ENCODE results near the gene TMPRSS12.
"Not testable (repeated sequence)": the region's sequence is repeated elsewhere in the genome, so short reads cannot be mapped to it uniquely, and the experiment has no call there.

Gene TMPRSS12

DNA sequence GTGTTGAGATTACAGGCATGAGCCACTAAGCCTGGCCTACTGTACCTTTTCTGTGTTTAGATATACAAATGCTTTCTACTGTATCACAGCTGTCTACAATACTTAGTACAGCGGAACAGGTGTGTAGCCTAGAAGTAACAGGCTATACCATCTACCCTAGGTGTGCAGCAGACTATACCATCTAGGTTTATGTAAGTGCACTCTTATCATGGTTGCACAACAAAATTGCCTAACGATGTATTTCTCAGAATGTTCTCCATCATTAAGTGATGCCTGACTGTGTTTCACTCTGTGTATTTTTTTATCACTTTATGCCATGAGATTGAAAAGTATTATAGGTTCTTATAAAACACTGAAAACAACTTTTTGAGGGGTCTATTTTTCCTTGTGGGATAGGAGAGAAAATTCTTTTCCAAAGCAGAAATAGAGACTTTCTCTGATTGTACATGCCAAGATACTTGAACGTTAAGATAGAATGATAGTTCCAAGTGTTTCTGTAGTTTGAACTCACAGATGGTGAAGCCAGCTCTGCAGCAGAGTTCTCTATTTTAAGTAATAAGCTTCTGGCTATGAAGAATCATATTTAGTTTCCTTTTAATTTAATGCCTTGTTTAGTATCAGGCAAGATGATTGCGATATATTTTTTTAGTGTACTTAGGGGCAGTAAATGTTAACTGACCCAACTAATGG lies 17.0 kb downstream of the TMPRSS12 start:
- DNase-seq, result no peak

DNA sequence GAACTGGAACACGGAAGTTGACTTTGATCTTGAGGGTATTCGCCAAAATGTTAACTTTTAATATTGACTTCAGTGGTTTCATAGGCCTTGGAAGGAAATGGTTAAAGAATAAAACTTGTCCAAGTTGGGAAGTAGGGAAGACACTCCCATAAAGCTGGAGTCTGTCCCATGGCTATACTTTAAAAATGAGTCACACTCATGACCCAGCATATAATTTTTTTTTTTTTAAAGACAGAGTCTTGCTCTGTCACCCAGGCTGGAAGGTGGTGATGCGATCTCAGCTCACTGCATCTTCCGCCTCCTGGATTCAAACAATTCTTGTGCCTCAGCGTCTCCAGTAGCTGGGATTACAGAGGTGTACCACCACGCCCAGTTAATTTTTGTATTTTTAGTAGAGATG lies 19.6 kb downstream of the TMPRSS12 start:
- DNase-seq, result no peak

DNA sequence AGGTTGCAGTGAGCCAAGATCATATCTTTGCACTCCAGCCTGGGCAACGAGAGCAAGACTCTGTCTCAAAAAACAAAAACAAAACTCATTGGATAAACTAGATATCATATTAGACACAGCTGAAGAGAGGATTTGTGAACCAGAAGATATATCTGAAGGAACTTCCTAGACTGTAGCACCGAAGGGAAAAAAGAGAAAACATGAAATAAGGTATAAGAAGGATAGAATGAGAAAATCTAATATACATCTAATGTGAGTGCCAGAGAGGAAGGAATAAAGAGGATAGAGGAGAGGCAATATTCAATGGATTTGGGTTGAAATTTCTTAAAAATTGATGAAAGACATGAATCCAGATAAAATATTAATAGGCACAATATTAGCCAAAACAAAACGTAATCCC lies 22.5 kb downstream of the TMPRSS12 start:
- no peak for DNase-seq

DNA sequence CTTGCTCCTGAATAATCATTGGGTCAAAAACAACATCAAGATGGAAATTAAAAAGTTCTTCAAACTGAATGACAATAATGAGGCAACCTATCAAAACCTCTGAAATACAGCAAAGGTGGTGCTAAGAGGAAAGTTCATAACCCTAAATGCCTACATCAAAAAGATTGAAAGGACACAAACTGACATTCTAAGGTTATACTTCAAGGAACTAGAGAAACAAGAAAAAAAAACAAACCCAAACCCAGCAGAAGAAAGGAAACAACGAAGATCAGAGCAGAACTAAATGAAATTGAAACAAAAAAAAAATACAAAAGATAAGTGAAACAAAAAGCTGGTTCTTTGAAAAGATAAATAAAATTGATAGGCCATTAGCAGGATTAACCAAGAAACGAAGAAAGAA lies 26.2 kb downstream of the TMPRSS12 start:
- DNase-seq, result not testable (repeated sequence)

DNA sequence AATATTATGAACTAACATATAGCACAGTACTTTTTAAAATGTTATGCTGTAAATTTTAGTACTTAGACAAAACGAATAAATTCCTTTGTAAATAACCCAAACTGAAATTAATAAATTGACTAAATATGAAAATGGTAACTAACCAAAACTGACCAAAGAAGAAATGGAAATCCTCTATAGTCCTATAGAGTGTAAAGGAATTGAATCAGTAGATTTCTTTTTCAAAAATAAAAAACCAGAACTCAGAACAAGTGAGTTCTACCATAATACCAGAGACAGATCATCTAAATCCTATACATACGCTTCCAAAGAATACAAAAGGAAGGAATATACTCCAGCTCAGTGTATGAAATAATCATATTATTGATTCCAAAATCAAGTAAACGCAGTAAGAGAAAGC lies 39.8 kb downstream of the TMPRSS12 start:
- no peak for DNase-seq

DNA sequence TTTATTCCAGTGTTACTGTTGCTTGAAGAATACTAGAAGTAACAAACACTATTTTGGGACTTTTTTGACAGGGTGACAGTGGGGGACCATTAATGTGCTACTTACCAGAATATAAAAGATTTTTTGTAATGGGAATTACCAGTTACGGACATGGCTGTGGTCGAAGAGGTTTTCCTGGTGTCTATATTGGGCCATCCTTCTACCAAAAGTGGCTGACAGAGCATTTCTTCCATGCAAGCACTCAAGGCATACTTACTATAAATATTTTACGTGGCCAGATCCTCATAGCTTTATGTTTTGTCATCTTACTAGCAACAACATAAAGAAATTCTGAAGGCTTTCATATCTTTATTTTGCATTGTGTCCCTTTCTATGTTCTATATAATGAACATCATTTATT lies 44.5 kb downstream of the TMPRSS12 start:
- no peak for DNase-seq

DNA sequence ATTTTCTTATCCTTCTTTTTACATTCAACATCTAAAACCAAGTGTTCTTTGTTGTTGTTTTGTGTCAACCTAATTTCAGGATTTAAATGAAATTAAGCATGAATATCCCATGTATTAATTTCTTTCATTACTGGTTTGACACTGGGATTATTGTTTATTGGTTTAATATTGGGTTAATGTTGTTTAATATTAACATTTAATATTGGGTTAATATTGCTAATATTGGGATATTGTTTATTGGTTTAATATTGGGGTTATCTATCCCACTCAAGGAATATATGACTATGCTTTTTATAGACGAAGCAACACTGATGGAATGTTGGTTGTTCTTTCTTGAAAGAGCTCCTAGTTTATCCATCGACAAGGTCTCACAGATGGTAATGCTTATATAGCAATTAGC lies 45.9 kb downstream of the TMPRSS12 start:
- no peak for DNase-seq

DNA sequence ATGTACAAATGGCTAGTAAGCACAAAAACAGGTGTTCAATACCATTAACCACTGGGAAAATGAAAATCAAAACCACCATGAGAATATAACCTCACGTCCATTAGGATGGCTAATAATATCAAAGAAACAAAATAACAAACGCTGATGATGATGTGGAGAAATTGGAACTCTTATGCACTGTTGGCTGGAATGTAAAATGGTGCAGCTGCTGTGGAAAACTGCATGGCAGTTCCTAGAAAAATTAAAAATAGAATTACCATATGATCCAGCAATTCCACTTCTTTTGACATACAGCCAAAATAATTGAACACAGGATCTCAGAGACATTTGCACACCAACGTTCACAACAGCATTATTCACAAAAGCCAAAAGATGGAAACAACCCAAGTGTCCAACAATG lies 51.5 kb downstream of the TMPRSS12 start:
- no peak for DNase-seq

DNA sequence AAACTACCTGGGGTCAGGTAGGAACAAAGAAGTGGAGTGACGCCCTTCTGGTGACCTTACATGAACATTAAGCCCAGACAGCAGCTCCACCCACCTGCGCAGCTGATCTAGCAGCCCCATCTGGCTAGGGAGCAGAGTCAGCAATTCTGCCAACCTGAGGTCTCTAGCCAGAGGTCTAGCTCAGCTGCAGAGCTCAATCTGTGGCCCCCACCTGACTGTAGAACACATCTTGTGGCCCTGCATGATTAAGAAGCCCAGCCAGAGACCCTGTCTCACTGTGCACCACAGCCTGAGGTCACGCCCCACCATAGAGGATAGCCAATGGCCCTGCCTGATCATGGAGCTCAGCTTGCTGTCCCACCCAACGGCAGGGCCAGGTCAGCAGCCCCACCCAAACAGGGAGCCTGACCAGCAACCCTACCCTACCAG lies 59.0 kb downstream of the TMPRSS12 start:
- DNase-seq, result no peak

DNA sequence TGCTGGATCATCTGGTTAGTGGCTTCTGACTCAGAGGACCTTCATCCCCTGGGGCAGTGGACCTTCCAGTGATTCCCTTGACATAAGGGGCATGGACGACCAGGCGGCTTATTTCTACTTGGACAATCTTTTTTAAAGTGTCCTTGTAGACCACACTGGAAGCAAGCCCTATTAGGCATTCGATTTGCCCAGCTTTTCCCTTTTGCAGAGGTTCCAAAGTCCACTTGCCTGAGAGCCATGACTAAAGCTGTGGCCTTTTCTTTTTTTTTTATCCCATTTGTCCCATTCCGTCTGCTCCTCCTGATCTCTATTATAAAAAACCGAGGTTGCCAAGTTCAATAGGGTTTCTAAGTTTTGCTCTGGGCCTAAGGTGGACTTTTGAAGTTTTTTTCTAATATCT lies 65.8 kb downstream of the TMPRSS12 start:
- DNase-seq, result not testable (repeated sequence)

DNA sequence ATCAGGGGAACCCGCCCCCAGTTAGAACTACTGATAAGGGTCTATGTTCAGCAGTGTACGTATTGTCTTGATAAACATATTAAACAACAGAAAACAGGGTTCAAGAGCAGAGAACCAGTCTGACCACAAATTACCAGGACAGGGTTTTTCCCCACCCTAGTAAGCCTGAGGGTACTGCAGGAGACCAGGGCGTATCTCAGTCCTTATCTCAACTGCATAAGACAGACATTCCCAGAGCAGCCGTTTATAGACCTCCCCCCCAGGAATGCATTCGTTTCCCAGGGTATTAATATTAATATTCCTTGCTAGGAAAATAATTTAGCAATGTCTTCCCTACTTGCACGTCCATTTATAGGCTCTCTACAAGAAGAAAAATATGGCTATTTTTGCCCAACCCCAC lies 69.6 kb downstream of the TMPRSS12 start:
- DNase-seq, result not testable (repeated sequence)

DNA sequence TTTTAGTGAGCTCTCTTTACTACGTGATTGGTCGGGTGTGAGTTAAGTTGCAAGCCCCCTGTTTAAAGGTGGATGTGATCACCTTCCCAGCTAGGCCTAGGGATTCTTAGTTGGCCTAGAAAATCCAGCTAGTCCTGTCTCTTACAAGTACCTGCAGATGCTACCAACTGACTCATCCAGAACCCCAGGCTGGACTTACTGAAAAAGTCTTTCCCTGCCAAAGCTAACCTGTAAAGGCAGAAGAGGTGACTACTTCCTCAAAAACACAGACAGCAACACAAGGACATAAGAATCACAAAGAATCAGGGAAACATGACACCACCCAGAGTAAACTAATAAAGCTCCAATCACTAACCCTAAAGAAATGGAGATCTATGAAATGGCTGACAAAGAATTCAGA lies 70.5 kb downstream of the TMPRSS12 start:
- DNase-seq, result no peak

DNA sequence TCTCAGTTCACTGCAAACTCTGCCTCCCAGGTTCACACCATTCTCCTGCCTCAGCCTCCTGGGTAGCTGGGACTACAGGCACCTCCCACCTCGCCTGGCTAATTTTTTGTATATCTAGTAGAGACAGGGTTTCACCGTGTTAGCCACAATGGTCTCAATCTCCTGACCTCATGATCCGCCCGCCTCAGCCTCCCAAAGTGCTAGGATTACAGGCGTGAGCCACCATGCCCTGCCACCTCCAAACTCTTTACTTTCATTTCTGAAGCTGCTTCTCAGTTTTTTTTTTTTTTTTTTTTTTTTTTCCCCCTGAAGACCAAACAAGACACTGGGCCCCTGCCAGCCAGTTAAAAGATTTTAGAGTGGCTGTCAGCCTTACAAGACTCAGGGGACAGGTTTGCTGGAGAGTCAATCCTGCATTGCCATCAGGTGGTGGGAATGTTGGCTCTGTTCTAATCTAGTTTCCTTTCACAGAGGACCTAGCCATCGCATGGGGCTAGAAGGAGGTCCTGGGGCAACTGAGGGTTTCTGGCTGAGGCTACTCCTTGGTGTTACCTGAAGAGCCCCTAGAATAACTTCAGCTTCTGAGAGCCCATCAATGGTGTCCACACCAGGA lies 72.3 kb downstream of the TMPRSS12 start:
- DNase-seq, result no peak

DNA sequence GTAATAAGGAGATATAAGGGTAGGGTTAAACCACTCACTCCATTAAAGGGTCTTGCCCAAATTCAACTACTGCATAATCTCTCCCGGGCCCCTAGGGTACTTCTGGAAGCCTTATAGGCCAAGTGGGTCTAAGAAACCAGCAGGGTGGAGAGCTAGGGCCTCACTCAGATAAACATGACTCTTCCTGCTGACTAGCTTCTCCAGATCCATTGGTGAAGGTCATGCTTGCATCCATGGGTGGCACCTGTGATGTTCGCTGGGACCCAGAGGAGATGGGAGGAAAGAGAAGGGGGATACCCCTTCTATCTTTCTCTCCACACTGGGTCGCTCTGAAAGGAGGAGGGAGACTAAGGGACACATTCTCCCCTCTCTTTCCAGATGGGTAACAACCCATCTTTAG lies 73.6 kb downstream of the TMPRSS12 start:
- no peak for DNase-seq

DNA sequence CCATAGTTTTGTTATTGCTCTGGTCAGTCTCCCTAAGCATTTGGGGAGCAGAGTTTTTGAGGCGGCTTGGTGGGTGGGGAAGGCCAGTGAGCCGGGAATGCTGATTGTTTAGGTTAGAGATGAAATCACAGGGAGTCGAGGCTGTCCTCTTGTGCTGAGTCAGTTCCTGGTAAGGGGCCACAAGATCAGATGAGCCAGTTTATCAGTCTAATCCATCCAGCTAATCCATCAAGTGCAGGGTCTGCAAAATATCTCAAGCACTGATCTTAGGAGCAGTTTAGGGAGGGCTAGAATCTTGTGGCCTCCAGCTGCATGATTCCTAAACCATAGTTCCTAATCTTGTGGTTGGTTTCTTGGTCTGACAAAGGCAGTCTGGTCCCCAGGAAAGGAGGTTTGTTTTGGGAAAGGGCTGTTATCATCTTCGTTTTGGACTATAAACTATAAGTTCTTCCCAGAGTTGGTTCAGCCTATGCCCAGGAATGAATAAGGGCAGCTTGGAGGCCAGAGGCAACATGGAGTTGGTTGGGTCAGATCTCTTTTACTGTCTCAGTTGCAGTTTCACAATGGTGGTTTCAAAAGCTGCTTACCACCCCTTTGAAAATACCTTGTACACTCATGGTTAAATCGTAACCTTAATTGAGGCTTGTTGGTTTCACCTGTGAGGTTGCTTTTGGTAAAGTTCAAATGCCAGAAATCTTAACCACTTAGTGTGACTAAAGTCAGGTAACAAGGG lies 76.0 kb downstream of the TMPRSS12 start:
- DNase-seq, result no peak

DNA sequence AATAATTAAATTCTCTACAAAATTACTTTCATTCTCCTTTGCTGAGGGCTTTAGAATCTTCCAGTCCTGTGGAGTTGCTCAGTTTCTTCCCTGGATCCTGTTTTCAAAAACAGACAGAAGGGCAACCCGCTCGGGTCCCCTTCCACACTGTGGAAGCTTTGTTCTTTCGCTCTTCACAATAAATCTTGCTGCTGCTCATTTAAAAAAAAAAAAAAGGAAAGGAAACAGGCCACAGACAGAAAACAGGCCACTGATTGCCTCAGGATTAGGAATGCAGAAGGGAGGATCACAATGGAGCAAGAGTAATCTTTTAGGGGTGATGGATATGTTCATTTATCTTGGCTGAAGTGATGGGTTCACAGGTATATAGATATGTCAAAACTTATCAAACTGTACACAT lies 80.1 kb downstream of the TMPRSS12 start:
- no peak for DNase-seq

DNA sequence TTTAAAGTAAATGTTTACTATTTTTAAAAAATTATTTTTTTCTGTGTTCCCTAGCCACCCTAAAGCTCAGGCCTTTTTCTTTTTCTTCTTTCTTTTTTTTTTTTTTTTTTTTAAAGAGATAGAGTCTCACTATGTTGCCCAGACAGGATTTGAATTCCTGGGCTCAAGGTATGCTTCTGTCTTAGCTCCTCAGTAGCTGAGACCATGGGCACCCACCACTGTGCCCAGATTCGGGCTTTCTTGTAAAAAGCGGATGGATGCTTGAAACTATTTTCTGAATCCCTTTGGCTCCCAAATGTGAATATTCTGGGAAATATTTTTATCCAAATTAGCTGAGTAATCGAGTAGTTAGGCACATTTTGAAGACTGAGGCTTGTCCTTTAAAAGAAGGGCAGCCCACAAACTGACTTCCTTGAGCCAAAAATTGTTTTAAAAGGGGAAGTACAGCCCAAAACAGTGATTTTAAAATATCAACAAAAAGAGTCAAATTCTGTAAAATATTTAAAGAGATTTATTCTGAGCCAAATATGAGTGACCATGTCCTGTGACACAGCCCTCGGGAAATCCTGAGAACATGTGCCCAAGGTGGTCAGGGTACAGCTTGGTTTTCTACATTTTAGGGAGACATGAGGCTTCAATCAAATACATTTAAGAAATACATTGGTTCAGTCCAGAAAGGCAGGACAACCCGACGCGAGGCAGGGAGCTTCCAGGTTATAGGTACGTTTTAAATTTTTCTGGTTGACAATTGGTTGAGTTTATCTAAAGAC lies 80.8 kb downstream of the TMPRSS12 start:
- DNase-seq, result no peak

DNA sequence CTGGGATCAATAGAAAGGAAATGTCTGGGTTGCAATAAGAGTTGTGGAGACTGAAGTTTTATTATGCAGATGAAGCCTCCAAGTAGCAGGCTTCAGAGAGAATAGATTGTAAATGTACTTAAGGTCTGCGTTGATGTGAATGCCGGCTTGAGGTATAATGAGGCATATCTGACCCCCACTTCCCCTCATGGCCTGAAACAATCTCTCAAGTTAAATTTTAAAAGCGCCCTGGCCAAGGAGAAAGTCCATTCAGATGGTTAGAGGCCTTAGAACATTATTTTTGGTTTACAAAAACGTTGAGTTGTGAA lies 81.4 kb downstream of the TMPRSS12 start:
- DNase-seq, result peak; percentile 29

DNA sequence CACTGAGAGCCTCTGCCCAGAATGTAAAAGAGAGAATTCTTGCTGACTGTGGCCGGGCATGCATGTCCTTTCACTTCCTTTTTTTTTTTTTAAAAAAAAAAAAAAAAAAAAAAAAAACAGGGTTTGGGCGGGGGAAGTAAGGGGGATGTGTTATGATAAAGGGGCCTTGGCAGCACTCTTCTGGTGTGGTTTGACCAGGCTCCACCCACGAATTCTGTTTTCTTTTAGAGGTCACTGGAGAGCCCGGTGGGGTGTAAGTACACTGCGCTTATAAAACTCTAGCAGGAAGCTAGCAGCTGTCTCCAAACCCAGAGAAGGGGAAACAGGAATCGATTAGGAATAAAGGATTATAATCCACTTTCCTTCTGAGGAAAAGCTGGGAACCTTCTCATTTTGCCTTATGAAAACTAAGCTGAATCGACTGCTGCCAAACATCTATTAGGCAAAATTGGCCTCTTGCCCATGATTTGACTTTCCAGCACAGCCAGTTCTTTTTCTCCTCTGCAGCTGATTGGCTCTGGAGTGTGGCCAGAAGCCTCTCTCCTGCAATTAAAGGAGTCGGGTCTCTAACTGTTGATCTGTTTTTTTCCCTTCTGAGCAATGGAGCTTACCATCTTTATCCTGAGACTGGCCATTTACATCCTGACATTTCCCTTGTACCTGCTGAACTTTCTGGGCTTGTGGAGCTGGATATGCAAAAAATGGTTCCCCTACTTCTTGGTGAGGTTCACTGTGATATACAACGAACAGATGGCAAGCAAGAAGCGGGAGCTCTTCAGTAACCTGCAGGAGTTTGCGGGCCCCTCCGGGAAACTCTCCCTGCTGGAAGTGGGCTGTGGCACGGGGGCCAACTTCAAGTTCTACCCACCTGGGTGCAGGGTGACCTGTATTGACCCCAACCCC lies 82.0 kb downstream of the TMPRSS12 start:
- peak; percentile 93 for DNase-seq

DNA sequence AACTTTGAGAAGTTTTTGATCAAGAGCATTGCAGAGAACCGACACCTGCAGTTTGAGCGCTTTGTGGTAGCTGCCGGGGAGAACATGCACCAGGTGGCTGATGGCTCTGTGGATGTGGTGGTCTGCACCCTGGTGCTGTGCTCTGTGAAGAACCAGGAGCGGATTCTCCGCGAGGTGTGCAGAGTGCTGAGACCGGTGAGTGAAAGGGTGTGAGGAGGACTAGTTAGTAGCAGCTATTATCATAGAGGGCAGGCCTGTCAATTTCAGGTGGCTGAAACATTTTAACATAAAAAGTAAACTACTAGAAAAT lies 82.6 kb downstream of the TMPRSS12 start:
- DNase-seq, result peak; percentile 44

DNA sequence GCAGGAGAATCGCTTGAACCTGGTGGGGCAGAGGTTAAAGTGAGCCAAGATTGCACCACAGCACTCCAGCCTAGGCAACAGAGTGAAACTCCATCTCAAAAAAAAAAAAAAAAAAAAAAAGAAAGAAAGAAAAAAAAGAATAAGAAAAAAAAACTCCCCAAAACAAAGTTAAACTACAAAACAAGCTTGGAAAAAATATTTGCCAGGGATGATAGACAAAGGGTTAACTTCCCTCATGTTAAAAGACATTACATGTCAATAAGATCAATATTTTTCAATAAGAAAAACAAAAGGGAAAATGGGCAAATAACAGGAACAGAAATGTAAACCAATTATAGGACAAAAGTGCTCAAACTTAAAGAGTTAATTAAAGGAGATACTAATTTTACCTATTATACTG lies 83.2 kb downstream of the TMPRSS12 start:
- DNase-seq, result no peak

DNA sequence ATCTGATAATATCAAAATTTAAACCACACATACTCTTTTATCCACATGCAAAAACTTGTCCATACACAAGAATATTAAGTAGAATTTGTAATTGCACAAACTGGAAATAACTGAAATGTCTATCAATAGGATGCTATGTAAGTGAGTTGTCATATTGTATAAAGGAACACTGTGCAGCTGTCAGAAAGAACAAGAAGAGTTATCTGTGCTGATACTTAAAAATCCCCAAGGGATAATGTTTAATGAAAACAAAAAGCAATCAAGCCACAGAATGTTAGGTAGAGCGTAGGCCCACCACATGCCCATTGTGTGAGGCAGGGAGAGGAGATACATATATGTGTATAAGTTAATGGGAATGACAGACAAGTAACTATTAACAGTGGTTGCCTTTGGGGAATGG lies 83.7 kb downstream of the TMPRSS12 start:
- DNase-seq, result no peak

DNA sequence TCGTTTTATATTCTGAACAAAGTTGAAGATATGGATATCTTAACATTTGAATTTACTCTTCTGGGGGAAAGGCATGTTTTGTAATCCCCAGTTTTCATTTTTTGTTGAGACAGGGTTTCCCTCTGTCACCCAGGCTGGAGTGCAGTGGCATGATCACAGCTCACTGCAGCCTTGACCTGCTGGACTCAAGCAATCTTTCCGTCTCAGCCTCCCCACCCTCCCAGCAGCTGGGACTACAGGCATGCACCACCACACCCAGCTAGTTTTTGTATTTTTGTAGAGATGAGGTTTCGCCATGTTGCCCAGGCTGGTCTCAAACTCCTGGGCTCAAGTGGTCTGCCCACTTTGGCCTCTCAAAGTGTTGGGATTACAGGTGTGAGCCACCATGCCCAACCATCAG lies 84.2 kb downstream of the TMPRSS12 start:
- DNase-seq, result not testable (repeated sequence)

All from NCI-H1092 treated with DMSO at 0.1 percent for 48 hours (cell line).